Progenitor cell of endocrine pancreas (in vitro differentiated cells): Measurements from ENCODE around the gene SSTR3. TPM values are rescaled to one million over a fixed set of nuclear protein-coding genes. Genes with fewer than 3 reads are reported as not detected.

Experiments
- DNase-seq: peaks from one replicate; pipeline ENCODE4 v3.0.0; 2021; ENCODE audit warnings: low spot score; ENCODE audit not compliant: unreplicated experiment
- H3K27ac Mint-ChIP-seq: 2 replicates; pipeline ENCODE4 v1.8.0; 2021; ENCODE audit warnings: mild to moderate bottlenecking, moderate library complexity, mixed read lengths
- H3K27me3 Mint-ChIP-seq: 2 replicates; pipeline ENCODE4 v1.8.0; 2021; ENCODE audit warnings: mixed read lengths
- H3K36me3 Mint-ChIP-seq: 2 replicates; pipeline ENCODE4 v1.8.0; 2022; ENCODE audit warnings: mixed read lengths; ENCODE audit not compliant: insufficient read depth
- H3K4me1 Mint-ChIP-seq: 2 replicates; pipeline ENCODE4 v1.8.0; 2021; ENCODE audit warnings: low read depth, mixed read lengths
- H3K4me3 Mint-ChIP-seq: 2 replicates; pipeline ENCODE4 v1.8.0; 2021; ENCODE audit warnings: low read depth, mild to moderate bottlenecking, moderate library complexity, mixed read lengths
- H3K9me3 Mint-ChIP-seq: 2 replicates; pipeline ENCODE4 v1.8.0; 2021; ENCODE audit warnings: low read depth, mixed read lengths
- CTCF ChIP-seq: fragments of 200-600 bp; sonication (generic); IDR thresholded peaks from one replicate; pipeline ENCODE4 v1.5.0; 2021; ENCODE audit warnings: antibody characterized with exemption, mild to moderate bottlenecking; ENCODE audit not compliant: unreplicated experiment
- total RNA-seq: library from RNA; stranded (reverse); gene quantifications from 2 replicates; pipeline ENCODE4 v1.2.1, GENCODE V29; 2021

The SSTR3 gene
- total RNA-seq, 1 donor from 2014 or later: 1.9 TPM

GRCh38 chr22:37195921-37196320 is 16.4 kb downstream of the SSTR3 start:
- Mint-ChIP-seq H3K4me1 (peaks cover 11% of the 10 kb centered on the region), H3K4me3 (no peak overlapping the region), H3K9me3 (peaks cover 14% of the 10 kb centered on the region), H3K36me3 (peaks cover 9% of the 10 kb centered on the region), H3K27me3 (no peaks in the 10 kb centered on the region), H3K27ac (no peak overlapping the region)
- no peak for TF ChIP-seq CTCF
- DNase-seq: no peak

GRCh38 chr22:37194750-37195149 is 17.5 kb downstream of the SSTR3 start:
- DNase-seq: no peak
- peaks cover 16% of the 10 kb centered on the region for H3K4me1 Mint-ChIP-seq
- peaks cover 12% of the 10 kb centered on the region for H3K36me3 Mint-ChIP-seq
- peaks cover 18% of the 10 kb centered on the region for H3K9me3 Mint-ChIP-seq
- no peaks in the 10 kb centered on the region for H3K27me3 Mint-ChIP-seq
- no peak overlapping the region for H3K27ac Mint-ChIP-seq
- TF ChIP-seq CTCF: no peak
- no peak overlapping the region for H3K4me3 Mint-ChIP-seq

- H3K4me1 Mint-ChIP-seq: peaks cover 25% of the 10 kb centered on the region
- no peak overlapping the region for H3K27ac Mint-ChIP-seq
- peaks cover 12% of the 10 kb centered on the region for H3K36me3 Mint-ChIP-seq
- H3K9me3 Mint-ChIP-seq: peaks cover 18% of the 10 kb centered on the region
- no peak for DNase-seq
- H3K4me3 Mint-ChIP-seq: no peak overlapping the region
- no peak for TF ChIP-seq CTCF
- H3K27me3 Mint-ChIP-seq: no peaks in the 10 kb centered on the region
Measured at GRCh38 chr22:37193629-37194191, 18.6 kb downstream of the SSTR3 start.

GRCh38 chr22:37192741-37193140 is 19.5 kb downstream of the SSTR3 start:
- Mint-ChIP-seq H3K27me3 (no peaks in the 10 kb centered on the region), H3K4me1 (peaks cover 30% of the 10 kb centered on the region), H3K27ac (no peak overlapping the region), H3K9me3 (peaks cover 18% of the 10 kb centered on the region), H3K4me3 (no peak overlapping the region), H3K36me3 (peaks cover 12% of the 10 kb centered on the region)
- DNase-seq: no peak
- TF ChIP-seq CTCF: no peak

GRCh38 chr22:37192204-37192603 is 20.1 kb downstream of the SSTR3 start:
- TF ChIP-seq CTCF: no peak
- H3K27ac Mint-ChIP-seq: no peak overlapping the region
- H3K9me3 Mint-ChIP-seq: peaks cover 18% of the 10 kb centered on the region
- H3K36me3 Mint-ChIP-seq: peaks cover 12% of the 10 kb centered on the region
- peaks cover 33% of the 10 kb centered on the region for H3K4me1 Mint-ChIP-seq
- H3K27me3 Mint-ChIP-seq: no peaks in the 10 kb centered on the region
- no peak overlapping the region for H3K4me3 Mint-ChIP-seq
- DNase-seq: no peak
